Right kidney (tissue), 1 donor: Measurements from ENCODE around the gene MTHFSD.

Experiments used
- DNase-seq: peaks from one replicate; pipeline ENCODE4 v3.0.0-alpha.2; 2016

MTHFSD gene

DNA sequence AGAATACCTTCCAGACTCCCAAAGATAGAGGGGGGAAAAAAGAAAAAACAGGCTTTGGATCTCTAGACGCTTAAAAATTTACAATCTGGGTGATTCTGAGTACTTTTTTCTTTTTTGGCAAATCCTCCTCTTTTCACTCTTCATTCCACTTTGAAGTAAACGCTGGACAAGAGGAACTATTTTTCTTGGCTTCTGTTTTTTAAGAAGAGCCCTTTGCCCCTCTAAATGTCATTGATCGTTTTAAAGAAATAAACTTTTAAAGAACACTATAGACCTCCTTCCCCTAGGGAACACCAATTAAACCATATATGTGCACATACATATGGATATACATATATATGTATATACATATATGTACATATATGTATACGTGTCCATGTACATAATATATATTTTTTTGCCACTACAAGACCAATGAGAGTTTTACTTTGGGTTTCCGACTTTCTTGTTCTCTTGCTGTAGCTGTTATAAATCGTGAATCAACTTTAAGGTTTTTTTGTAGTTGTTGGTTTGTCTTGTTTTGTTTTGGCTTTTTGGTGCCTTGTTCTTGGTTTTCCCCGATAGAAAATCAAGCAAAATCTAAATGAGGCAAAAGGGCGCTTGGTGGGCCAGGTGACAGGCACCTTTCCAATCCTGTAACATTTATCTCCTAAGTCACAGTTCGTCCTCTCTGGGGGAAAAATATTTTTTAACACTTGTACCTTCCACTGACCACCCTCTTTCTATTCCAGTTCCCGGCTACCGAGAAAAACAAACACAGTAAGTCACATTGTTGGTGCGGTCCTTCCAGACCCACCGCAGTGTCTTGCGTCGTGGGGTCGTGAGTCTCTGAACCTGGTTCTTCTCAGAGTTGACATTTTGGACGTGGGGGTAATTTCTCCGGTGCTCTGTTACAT is 40.3 kb downstream of the MTHFSD start:
- peak; percentile 40 for DNase-seq

DNA sequence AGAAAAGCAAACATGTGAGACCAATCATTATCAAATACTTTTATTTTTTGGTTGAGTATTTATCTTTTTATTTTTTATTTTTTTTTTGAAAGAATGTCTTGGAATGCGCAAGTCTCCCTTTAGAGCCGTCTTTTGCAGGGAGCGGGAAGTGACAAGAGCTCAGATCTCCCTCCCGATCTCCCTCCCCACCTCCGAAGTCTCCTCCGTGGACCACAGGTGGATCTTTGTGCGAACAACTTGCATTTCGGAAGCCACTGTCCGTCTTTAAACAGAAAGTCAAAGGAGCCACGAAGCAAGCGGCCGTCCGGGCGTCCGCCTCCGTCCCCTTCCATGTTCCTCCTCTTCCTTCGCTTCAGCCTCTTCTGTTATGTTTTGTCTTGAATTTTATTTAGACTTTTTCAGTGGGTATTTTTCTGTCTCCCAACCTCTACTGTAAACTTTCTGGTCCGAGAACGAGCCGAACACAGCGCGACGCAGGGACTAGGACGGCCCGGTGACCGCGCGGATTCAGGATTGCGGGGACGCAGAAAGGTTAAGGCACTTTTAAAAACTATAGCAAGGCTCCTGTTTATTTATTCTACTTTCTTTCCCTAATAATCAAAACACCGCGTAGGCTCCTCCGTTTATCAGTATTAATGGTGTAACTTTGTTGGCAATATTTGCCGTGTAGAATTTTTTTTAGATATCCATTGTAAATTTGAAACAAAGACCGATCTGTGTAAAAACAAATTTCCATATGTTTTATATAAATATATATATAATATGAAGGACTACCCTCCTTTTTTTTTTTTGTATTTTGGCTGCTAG is 41.4 kb downstream of the MTHFSD start:
- peak; percentile 77 for DNase-seq

DNA sequence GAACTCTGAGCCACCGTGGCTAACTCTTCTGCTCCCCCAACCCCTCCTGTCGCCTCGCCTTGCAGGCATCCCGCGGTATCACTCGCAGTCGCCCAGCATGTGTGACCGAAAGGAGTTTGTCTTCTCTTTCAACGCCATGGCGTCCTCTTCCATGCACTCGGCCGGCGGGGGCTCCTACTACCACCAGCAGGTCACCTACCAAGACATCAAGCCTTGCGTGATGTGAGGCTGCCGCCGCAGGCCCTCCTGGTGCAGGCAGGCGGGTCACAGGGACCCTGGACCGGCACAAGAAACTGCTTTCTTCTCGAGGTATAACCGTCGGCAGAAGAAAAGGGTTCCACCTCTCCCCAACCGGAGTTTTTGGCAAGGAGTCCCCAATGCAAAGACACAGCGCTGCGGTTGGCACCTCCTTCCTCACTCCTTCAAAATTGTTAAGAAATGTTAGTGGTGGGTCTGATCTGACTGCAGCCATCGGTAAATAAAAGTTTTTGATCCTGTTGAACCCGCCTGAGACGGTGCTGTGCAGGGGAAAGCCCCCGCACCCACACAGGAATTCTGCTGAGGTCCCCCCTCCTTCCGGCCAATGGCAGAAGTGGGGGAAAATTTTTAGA is 42.1 kb downstream of the MTHFSD start:
- DNase-seq = peak; percentile 45

DNA sequence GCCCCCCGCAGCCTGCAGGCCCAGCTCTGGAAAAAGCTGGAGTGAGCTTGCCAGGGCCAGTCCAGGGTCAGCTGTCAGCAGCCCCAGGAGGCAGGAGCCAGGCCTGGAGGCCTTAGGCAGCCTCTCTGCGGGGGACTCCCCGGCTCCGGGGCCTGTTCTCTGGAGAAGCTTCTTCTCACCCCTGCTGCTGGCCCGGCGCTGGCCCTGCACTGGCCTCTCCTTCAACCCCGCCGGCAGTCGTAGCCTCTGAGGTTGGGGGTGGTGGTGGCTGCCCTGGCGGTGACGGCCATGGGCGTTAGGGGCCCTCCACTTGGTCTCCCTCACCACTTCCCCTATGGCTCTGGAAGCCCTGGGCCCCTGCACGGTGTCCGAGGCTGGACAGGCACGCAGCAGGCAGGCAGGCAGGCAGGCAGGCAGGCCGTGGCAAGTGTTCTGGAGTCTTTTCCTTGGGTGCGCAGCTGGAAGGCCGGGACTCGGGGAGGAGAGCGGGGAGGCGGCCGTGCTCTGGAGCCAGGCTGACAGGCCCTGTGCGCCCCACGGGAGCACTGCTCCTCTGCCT is 42.7 kb downstream of the MTHFSD start:
- peak; percentile 50 for DNase-seq

DNA sequence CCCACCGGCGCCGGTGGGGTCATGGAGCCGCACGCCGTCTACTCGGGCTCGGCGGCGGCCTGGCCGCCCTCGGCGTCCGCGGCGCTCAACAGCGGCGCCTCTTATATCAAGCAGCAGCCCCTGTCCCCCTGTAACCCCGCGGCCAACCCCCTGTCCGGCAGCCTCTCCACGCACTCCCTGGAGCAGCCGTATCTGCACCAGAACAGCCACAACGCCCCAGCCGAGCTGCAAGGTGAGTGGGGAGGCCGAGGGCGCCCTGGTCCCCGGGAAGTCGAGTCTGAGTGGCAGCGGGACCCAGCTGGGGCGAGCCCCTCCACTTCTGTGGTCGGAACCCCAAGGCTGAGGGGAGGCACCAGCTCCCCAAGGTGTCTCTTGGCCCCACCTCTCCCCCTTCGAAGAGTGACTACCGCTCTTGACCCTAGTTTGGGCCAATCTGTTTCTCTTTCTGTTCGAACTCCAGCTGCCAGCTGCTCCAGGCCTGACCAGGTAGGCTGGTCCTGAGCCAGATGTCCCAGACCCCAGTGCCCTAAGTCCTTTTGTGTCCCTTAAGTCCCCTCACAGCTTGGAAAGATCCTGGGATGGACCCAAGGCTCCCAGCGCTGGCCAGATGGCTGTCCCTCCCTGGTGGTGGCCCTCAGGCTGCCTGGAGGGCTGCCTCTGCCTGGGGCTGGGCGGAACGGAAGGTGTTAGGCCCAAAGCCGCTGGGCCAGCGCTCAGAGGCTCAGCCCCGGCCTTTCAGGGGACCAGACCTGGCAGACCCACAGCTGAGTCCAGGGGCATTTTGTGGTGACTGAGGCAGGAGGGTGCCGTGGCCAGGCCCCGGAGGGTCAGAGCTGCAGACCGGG is 43.5 kb downstream of the MTHFSD start:
- DNase-seq = no peak

DNA sequence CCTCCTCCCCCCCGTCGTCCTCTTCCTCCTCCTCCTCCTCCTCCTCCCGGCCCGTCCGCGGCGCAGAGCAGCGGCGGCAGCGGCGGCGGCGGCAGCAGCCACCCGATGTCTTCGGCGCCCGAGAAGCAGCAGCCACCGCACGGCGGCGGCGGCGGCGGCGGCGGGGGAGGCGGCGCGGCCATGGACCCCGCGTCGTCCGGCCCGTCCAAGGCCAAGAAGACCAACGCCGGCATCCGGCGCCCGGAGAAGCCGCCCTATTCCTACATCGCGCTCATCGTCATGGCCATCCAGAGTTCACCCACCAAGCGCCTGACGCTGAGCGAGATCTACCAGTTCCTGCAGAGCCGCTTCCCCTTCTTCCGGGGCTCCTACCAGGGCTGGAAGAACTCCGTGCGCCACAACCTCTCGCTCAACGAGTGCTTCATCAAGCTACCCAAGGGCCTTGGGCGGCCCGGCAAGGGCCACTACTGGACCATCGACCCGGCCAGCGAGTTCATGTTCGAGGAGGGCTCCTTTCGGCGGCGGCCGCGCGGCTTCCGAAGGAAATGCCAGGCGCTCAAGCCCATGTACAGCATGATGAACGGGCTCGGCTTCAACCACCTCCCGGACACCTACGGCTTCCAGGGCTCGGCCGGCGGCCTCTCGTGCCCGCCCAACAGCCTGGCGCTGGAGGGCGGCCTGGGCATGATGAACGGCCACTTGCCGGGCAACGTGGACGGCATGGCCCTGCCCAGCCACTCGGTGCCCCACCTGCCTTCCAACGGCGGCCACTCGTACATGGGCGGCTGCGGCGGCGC is 44.4 kb downstream of the MTHFSD start, which contains the start of gene FOXF1:
TSS of gene FOXF1 (plus strand) at position 63 of the 797 bp plus-strand sequence. CDS start at position 106, 43 bp downstream.
- DNase-seq = peak; percentile 77

DNA sequence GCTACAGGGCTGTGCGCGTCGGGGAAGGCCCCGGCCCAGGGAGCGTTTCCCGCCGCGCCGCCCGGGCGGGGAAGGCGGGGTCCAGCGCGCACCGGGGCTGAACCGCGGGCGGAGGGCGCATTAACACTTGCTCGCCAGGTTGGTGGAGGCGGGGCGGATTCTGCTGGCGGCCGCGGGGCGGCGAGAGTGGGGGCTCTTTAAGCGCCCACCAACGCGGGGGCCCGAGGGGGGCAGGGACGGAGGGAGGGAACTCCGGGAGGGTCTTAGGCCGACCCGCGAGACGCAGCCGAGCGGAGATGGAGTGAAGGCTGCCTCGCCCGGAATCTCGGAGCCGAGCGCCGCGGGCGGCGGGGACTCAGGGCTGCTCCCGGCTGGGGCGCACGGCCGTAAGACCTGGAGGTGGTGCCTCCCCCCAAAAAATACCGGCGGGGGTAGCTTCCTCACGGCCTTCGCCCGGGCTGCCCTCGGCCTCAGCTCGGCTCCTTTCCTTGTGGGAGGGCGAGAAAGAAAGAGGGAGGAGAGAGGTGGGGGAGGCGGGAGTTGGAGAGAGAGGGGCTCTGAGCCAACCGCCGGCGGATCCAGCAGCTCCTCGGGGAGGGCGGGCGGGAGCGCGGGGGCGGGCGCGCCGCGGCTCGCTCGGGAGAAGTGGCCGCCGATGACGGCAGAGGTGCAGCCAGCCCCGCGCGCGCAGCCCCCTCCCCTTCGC is 45.1 kb downstream of the MTHFSD start:
- peak; percentile 67 for DNase-seq

DNA sequence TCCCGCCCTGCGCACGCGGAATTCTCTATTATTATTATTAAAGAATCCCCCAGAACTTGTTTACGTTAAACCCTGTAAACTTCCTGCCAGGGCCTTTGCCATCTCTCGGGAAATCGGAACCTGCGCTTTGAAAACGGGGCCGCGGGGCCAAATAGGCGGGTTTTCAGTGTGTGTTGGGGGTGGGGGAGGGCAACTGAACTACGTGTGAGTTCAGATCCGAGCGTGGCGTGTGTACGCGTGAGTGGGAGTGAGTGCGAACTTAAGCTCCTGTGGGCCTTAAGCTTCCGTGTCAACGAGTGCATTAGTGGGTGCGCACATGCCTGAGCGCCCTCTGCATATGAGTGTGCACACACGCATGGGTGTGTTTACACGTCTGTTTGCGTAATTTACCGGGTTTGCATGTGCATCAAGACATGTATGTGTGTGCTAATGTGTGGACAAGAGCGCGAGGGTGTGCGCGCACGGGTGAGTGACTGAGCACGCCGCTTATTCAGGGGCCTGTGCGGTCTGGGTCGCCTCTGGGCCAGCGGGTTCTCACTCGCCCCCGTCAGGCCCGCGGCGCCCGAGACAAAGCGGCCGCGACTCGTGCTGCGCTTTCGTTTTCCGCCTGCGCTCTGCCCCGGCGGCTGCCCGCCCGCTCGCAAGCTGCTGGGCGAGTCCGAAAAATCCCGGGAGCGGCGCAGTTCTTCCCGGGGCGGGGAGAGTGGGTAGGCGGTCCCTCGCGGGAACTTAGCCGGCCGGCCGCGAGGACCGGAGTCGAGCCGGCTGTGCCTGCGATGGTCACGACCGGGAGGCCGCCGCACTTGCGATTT is 45.9 kb downstream of the MTHFSD start:
- DNase-seq = peak; percentile 86

DNA sequence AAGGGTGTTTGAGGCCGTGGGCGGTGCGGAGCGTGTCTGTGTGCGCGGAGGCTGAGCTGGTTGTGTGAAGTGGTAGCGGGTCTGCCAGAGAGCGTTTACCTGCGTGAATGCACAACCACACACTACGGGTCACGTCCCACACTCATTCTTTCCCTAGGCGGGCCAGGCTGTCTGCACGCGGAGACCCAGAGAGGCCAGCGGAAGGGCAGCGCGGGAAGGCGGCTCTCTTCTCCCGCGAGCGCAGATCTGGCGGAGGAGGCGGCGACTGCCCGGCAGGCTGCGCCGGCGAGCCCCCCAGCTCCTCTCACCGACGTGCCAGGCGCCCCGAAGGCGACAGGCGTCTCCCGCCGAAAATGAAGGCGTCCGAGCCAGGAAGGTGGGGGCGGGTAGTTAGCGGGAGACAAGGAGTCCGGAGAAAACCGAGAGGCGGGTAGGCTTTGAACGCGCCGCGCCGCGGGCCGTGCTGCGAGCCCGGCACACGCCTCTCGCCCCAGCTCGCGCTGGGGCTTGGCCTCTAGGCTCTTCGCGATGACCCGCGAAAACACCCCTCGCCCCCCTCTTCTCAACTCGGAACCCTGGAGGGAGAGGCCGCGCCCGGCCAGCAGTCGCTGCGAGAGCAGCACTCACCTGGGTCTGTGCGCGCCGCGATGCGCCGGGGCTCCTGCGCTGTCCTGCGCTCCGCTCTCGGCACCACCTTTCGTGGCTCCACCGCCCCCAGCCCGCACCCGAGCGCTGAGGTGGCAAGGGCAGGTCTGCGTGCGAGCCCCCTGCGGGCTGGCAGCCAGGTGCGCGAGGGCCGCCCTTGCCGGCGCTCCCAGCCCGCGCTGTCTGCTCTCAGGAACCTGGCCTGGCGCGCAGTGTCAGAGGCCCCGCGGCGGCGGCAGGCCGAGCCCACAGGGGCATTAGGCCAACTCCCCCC is 46.7 kb downstream of the MTHFSD start:
- DNase-seq = peak; percentile 82

DNA sequence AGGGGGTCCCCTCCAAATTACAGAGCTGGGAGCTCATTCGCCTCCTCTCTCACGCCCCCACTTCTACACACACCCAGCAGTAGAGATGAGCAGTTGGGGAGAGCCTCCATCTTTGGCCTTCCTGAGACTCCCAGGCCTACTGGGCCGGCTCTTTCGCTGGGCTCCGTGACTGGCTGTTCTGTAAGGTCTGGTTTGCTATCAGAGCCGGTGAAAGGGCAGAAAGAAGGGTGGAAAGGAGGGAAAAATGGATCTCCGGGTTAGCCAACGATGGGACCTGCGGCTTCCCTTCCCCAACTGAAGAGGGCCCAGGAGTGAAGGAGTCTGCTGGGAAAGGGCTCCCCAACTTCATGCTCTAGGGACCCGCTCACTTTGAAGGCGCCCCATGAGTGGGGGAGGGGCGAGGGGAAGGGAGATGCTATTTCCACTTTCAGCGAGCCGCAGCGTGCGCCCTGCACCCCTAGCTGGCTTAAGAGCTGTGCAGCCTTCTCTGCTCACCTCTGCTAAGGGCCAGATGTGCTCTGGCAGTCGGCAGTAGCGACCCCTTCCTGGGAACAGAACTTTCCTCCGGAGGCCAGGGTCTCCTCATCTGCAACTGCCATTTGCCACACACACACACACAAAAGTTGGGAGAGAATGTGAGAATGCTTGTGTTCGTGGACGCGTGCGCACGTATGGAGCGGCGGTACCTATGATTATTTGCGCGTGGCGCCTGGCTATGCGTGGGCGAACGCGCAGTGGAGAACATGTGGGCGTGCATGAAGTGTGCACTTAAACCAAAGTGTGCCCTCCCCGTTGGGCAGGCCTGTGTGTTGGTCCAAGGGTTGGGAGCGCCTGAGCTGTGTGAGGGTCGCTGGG is 47.6 kb downstream of the MTHFSD start:
- DNase-seq = no peak

DNA sequence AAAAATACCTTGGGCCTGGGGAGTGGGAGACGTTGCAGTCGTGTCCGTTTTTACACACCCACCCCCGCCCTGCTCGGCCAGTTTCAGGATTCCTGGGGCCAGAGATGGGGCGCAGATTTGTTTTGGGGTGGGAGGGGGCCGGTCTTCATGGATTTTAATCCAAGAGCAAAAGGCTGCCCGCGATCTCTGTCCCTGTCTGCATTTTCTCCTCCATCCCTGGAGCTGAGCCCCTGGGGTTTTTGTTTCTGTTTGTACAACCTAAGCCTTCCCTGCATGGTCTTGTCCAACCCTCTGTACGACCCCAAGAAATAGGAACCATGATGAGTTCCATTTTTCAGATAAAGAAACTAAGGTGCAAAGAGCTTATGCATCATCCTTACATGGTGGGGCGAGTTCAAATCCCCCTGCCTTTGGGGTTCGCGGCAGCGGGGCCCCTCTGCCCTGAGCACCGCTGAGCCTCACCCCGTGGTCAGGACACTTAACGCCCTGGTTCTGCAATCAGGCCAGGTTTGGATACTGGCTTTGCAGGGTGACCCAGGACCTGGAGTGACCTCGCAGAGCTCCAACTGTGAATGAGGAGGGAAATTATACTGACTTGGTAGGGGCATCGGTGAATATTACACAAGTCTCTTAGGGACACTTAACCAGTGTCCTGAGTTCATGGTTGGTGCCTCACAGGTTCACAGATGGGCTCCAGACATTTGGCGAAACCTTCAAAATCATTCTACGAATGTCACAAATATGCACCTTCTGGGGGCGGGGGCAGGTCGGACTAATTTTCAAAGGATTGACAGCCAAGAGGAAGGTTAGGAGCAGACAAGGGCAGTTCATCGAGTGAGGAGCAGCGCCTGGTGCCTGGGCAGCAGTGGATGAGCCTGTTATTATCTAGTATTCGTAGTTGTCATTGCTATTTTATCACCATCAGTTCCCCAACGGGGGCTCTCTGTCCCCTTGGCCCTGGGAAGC is 48.9 kb downstream of the MTHFSD start:
- DNase-seq = peak; percentile 13

DNA sequence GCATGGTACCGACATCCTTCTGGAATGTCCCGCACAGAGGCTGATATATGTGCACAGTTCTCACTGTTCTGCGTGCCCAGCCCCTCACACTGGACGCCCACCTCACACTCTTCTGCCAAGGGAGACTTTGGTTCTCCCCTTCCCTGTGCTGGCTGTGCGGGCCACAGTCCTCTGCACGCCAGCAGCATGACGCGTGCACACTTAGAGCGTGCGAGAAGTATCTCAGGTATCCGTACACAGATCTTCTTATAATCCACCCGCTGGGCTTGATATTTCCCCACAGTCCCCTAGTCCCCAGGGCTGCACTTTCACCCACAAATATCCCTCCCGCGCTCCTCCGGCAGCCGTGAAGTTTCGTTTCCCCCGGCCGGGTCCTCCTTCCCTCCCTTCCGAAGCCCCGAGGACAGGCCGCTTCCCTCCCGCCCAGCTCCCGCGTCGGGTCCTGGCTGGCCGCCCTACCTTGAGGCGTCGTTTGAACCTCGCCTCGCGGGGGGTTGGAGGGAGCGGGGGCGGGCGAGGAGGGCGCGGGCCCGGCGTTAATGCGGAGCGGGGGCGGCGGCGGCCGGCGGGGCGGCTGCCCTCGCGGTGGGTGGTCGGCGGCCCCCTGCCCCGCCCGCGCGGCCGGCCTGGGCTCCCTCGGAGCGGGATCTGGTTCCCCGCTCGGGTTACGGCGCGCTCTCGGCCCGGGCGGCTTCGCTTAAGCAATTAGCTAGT is 49.7 kb downstream of the MTHFSD start:
- DNase-seq = peak; percentile 50

DNA sequence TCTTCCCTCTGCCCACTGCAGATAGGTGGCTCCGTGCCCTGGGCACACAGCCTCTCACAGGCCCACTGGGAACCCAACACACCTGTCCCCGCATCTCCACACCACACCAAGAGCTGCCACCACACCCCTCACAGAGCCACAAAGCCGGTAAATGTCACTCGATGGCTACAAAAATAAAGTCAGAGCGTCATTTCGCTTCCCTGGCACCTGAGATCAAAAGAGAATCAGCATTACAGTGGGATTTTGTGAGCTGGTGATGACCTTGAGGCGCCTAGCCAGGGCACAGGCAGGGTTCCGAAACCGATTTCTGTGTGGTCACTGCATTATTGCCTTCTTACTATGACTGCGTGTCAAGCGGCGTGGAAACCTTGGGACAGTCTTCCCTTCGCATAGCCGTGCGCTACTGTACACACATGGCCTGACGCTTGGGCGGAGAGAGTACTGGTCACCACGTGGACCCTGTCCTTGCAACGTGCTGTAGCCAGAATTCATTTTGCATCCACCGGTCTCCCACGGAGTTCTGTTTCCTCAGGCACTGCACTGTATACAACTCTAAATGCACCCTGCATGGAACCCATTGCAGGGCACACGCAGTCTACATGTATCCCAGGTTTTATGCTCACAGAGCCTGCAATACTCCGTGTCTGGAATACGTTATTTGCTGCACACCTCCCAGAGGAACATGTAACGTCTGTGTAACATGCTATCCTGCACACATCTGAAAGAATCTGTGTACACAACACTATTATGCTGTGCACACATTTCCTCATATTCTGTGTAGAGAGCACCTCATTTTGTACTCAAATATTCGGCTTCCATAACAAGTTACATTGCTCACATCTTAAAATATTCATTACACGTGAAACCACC is 50.5 kb downstream of the MTHFSD start:
- DNase-seq = peak; percentile 31

DNA sequence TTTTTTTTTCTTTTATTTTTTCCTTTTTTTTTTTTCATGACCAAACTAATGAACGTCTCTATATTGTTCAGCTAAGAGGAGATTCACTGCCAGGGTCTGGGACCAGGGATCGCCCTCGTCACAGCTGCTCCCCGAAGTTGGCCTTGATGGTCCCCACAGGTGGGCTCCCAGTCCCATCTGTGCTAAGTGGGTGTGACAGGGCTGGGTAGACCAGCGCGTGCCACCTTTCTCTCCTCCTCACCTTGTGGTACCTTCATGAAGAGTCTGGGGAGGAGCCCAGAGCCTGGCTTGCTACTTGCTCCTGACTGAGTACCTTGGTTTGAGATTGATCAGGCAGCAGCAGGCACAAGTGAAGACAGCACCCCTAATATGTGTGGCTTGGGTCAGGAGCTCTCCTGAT is 51.2 kb downstream of the MTHFSD start:
- DNase-seq = no peak
